Measurements from ENCODE around the gene GALNT2. TPM values are rescaled to one million over a fixed set of nuclear protein-coding genes. Genes with fewer than 3 reads are reported as not detected.

GALNT2 gene
- polyA plus RNA-seq, 2 of the 4 experiments (the other 2 are of a cell fraction): 66.9 to 114 TPM

- H3K4me3 ChIP-seq: no peak overlapping the region
- 85% methylated on average over 2 of the region's 2 CpGs for WGBS (ENCODE audit: missing lambda C conversion rate)
- no peak for FAIRE-seq
- DNase-seq (ENCODE audit: low read depth in 1 of 2, low spot score in 1 of 2): no peak
- no peaks in the 10 kb centered on the region for H3K4me1 ChIP-seq
- POLR2A ChIA-PET: no interaction called here
- no peaks in the 10 kb centered on the region for H3K9me3 ChIP-seq
- no peak overlapping the region for H3K4me2 ChIP-seq
- no peak for ATAC-seq
- no peak for TF ChIP-seq ZC3H11A (IDR thresholded peaks at IDR 0.05)
- no peak for TF ChIP-seq PHF8 (IDR thresholded peaks at IDR 0.05; ENCODE audit: borderline replicate concordance, low read depth)
- TF ChIP-seq USF2 (IDR thresholded peaks at IDR 0.05): no peak
- no peak for TF ChIP-seq SMC3 (IDR thresholded peaks at IDR 0.05)
- TF ChIP-seq RARB (CRISPR knock-in tag; IDR thresholded peaks at IDR 0.05): no peak
- CTCF ChIA-PET: no interaction called here
- no peak overlapping the region for H3K27ac ChIP-seq
Observed at GRCh38 chr1:230253150-230253549, 186.1 kb downstream of the GALNT2 start.

GRCh38 chr1:230254265-230254664 is 187.2 kb downstream of the GALNT2 start:
- WGBS (ENCODE audit: missing lambda C conversion rate): 89% methylated on average over 3 of the region's 4 CpGs
- CTCF ChIA-PET: no interaction called here
- no peak for ATAC-seq
- Histone ChIP-seq H3K9me3 (no peaks in the 10 kb centered on the region), H3K27ac (no peak overlapping the region), H3K4me2 (no peak overlapping the region), H3K4me1 (no peaks in the 10 kb centered on the region), H3K4me3 (no peak overlapping the region)
- TF ChIP-seq MYC (IDR thresholded peaks at IDR 0.05; ENCODE audit: borderline replicate concordance, low read length): no peak
- no peak for TF ChIP-seq SMC3 (IDR thresholded peaks at IDR 0.05)
- no peak for TF ChIP-seq MAX (IDR thresholded peaks at IDR 0.05)
- TF ChIP-seq HES2 (IDR thresholded peaks at IDR 0.05): no peak
- no peak for TF ChIP-seq NR3C1 (IDR thresholded peaks at IDR 0.05)
- no peak for TF ChIP-seq BCL3 (IDR thresholded peaks at IDR 0.05)
- TF ChIP-seq ELK1 (IDR thresholded peaks at IDR 0.05; ENCODE audit: low read depth, low read length): no peak
- no peak for TF ChIP-seq REST (IDR thresholded peaks at IDR 0.05)
- TF ChIP-seq ZC3H11A (IDR thresholded peaks at IDR 0.05): no peak
- no peak for TF ChIP-seq CBX8 (IDR thresholded peaks at IDR 0.05)
- TF ChIP-seq SREBF2 (IDR thresholded peaks at IDR 0.05): no peak
- TF ChIP-seq NPAS2 (CRISPR knock-in tag; IDR thresholded peaks at IDR 0.05; ENCODE audit: borderline replicate concordance): no peak
- TF ChIP-seq NFE2L2 (conservative IDR thresholded peaks at IDR 0.05; ENCODE audit: low read length): no peak
- no peak for TF ChIP-seq HOXB13 (CRISPR knock-in tag; IDR thresholded peaks at IDR 0.05; ENCODE audit: low read depth)
- no peak for TF ChIP-seq ESRRA (IDR thresholded peaks at IDR 0.05; ENCODE audit: borderline replicate concordance, low read length)
- TF ChIP-seq HOXA7 (CRISPR knock-in tag; IDR thresholded peaks at IDR 0.05): no peak
- TF ChIP-seq CHD2 (IDR thresholded peaks at IDR 0.05; ENCODE audit: low read length, partially characterized antibody): no peak
- TF ChIP-seq RFX5 (IDR thresholded peaks at IDR 0.05): no peak
- no peak for TF ChIP-seq RCOR1 (IDR thresholded peaks at IDR 0.05; ENCODE audit: low read depth, low read length)
- no peak for FAIRE-seq
- DNase-seq (ENCODE audit: low read depth in 1 of 2, low spot score in 1 of 2): no peak
- POLR2A ChIA-PET: no interaction called here

Data from A549 (cell line).